Activated T-helper 2 cell treated with anti-CD3 and anti-CD28 coated beads, Interferon-gamma antibody, Interleukin-2, Interleukin-4, amounts not matched to agents 10 μg/mL and 5 μg/mL and 100 μg/mL, durations not matched to agents 14 hours and 24 hours and 36 hours (primary cell): ENCODE measurements around the gene TFEC. TPM values are rescaled to one million over a fixed set of nuclear protein-coding genes. Genes with fewer than 3 reads are reported as not detected.

Experiments used
- DNase-seq: peaks from one replicate; pipeline ENCODE4 v3.0.0; 2021; ENCODE audit warnings: low spot score
- H3K27ac Mint-ChIP-seq: one replicate; pipeline ENCODE4 v1.8.0; 2021; ENCODE audit warnings: mixed read lengths
- H3K27me3 Mint-ChIP-seq: one replicate; pipeline ENCODE4 v1.8.0; 2021; ENCODE audit warnings: low read depth, mixed read lengths
- H3K36me3 Mint-ChIP-seq: one replicate; pipeline ENCODE4 v1.8.0; 2021; ENCODE audit warnings: low read depth, mixed read lengths
- H3K4me1 Mint-ChIP-seq: one replicate; pipeline ENCODE4 v1.8.0; 2021; ENCODE audit warnings: low read depth, mixed read lengths
- H3K4me3 Mint-ChIP-seq: one replicate; pipeline ENCODE4 v1.8.0; 2021; ENCODE audit warnings: low read depth, mild to moderate bottlenecking, moderate library complexity, mixed read lengths
- H3K9me3 Mint-ChIP-seq: one replicate; pipeline ENCODE4 v1.8.0; 2021; ENCODE audit warnings: mixed read lengths
- intact Hi-C: fragments of 100-400 bp; cut with micrococcal nuclease; formaldehyde crosslinking; loops from one replicate; pipeline ENCODE4 v1.15.1; 2023
- total RNA-seq: library from RNA; stranded (reverse); gene quantifications from 2 replicates; pipeline ENCODE4 v1.2.3, GENCODE V29; 2022

TFEC gene
- total RNA-seq, 1 donor from 2014 or later = not detected

DNA sequence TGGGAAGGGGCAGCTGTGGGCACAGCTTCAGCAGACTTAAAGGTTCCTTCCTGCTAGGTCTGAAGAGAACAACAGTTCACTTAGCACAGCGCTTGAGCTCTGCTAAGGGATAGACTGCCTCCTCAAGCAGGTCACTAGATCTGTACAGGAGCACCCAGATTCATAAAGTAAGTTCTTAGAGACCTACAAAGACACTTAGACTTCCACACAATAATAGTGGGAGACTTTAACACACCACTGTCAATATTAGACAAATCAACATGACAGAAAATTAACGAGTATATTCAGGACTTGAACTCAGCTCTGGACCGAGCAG, 140.9 kb downstream of the TFEC start:
- Mint-ChIP-seq H3K4me1 (no peaks in the 10 kb centered on the region), H3K36me3 (no peaks in the 10 kb centered on the region), H3K27ac (no peak overlapping the region), H3K4me3 (no peak overlapping the region), H3K27me3 (no peaks in the 10 kb centered on the region), H3K9me3 (no peaks in the 10 kb centered on the region)
- intact Hi-C loops = no loop called here
- no peak for DNase-seq

DNA sequence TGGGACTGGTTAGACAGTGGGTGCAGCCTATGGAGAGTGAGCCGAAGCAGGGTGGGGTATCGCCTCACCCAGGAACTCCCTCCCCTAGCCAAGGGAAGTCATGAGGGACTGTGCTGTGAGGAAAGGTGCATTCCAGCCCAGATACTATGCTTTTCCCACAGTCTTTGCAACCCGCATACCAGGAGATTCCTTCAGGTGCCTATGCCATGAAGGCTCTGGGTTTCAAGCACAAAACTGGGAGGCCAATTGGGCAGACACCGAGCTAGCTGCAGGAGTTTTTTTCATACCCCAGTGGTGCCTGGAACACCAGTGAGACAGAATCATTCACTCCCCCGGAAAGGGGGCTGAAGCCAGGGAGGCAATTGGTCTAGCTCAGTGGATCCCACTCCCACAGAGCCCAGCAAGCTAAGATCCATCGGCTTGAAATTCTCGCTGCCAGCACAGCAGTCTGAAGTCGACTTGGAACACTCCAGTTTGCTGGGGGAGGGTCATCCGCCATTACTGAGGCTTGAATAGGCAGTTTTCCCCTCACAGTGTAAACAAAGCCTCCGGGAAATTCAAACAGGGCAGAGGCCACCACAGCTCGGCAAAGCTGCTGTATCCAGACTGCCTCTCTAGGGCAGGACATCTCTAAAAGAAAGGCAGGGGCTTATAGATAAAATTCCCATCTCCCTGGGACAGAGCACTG, 141.4 kb downstream of the TFEC start:
- Mint-ChIP-seq H3K27me3 (no peaks in the 10 kb centered on the region), H3K9me3 (no peaks in the 10 kb centered on the region), H3K4me1 (no peaks in the 10 kb centered on the region), H3K36me3 (no peaks in the 10 kb centered on the region), H3K27ac (no peak overlapping the region), H3K4me3 (no peak overlapping the region)
- intact Hi-C loops = no loop called here
- no peak for DNase-seq

DNA sequence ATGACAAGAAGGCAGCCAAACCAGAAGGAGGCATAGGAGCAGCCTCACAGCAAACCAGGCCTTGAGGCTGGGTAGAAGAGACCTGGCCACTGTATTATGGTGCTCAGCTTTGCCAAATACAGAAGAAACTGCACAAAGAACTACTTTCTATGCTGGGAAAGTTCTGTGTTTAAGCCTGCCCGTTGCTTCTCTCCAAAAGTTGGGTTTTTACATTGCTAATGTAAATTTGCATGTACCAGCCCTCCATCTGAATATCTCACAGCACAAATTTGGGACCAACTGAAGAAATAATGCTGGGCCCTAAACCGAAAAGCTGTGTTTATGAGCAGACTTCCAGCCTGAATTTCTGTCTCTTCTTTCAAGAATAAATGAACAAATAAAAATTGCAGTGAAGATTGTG, 145.0 kb downstream of the TFEC start:
- no peaks in the 10 kb centered on the region for H3K9me3 Mint-ChIP-seq
- no peak overlapping the region for H3K4me3 Mint-ChIP-seq

More for the DNA sequence above, 145.0 kb downstream of the TFEC start:
- no peaks in the 10 kb centered on the region for H3K27me3 Mint-ChIP-seq
- intact Hi-C loops = no loop called here
- DNase-seq = no peak
- H3K27ac Mint-ChIP-seq = no peak overlapping the region
- H3K36me3 Mint-ChIP-seq = no peaks in the 10 kb centered on the region
- H3K4me1 Mint-ChIP-seq = no peaks in the 10 kb centered on the region

Other genes with a start within 250 kb of the TFEC start
- gene TES, start 179.8 kb upstream of the TFEC start, total RNA-seq = 44.3 and 46.3 TPM in 2 replicates